Measurements from ENCODE around the gene SRCIN1. TPM values are rescaled to one million over a fixed set of nuclear protein-coding genes. Genes with fewer than 3 reads are reported as not detected.
"Not testable (repeated sequence)": the region's sequence is repeated elsewhere in the genome, so short reads cannot be mapped to it uniquely, and the experiment has no call there.

Gene SRCIN1
- polyA plus RNA-seq, 4 donors = 3.0 to 6.2 (median 4.9) TPM

DNA sequence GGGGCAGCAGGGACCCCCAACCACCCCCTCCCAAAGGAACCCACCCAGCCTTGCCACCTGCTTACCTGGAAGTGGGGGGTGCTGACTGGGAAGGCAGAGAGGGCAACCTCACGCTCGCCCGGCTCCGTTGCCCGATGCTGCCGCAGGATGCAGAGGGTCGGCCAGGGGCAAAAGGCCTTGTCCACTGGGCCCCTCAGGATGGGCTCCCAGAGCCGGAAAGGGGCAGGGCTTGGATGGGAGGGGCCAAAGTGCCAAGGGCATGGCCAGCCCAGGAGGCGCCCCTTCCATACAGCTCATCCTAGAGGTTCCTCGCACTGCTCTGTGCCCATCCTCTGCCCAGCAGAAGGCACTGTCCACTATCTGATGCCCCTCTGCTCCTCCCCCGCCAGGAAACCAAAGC, 59.4 kb downstream of the SRCIN1 start:
- no peak for DNase-seq (ENCODE audit: low read depth in 4 of 4, low spot score in 3 of 4)

DNA sequence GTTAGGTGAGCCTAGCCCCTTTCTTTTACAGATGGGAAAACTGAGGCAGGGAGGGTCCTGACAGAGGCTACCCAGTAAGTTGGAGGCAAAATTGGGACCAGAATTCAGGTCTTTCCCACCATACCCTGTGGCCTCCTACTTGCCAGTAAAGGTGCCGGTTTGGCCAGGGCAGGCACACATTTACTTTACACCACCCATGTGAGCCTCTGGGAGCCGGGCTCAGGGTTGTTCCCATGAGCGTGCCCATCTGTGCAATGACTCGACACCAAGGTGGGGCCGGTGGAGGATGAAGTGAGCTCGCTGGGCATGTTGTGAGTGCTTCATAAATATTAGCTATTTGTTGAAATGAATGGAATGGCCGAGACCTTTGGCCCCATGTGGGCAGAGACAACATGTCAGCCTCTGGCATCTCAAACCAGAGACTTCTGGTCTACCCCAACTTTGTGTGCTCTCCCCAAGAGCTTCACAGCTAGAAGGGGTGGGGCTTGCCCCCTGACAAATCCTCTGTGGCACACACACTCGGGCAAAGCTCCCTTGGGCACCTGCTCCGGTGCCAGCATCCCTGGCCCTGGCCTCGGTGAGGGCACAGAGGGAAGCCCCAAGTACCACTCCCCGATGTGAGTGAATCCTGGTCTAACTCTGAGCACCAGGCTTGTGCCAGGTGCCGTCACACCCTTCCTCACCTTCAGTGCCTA, 60.1 kb downstream of the SRCIN1 start:
- no peak for DNase-seq (ENCODE audit: low read depth in 4 of 4, low spot score in 3 of 4)

- DNase-seq (ENCODE audit: low read depth in 4 of 4, low spot score in 3 of 4) = no peak
These were observed 60.9 kb downstream of the SRCIN1 start for GRCh38 chr17:38544839-38545209.

DNA sequence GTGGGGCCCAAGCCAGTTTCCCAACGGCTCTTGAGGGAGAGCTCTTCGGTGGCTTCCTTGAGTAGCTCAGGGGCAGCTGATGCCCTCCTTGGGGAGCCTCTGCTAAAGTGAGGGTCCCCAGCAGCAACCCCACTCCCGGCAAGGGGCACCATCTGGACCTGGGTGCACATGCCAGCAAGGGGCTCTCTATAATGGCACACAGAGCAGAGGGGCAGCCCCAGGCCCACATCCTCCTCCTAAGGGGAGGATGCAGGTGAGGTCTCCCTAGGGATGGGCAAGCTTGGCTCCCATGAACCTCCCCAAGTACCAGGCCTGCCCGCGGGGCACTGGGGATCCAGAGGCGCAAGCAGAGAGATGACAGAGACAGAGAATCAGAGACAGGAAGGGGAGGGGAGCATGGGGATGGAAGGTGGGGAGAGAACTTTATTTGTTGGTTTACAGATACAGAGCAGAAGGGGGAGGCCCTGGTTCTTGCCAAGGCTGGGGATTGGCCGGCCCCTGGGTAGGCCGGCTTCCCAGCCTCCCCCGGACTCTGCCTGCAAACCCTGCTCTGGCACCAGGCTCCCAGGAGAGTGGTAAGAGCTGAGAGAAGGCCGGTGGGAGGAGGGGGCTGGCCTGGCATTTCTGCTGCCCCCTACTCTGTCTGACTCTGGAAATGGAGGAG, 61.4 kb downstream of the SRCIN1 start:
- no peak for DNase-seq (ENCODE audit: low read depth in 4 of 4, low spot score in 3 of 4)

DNA sequence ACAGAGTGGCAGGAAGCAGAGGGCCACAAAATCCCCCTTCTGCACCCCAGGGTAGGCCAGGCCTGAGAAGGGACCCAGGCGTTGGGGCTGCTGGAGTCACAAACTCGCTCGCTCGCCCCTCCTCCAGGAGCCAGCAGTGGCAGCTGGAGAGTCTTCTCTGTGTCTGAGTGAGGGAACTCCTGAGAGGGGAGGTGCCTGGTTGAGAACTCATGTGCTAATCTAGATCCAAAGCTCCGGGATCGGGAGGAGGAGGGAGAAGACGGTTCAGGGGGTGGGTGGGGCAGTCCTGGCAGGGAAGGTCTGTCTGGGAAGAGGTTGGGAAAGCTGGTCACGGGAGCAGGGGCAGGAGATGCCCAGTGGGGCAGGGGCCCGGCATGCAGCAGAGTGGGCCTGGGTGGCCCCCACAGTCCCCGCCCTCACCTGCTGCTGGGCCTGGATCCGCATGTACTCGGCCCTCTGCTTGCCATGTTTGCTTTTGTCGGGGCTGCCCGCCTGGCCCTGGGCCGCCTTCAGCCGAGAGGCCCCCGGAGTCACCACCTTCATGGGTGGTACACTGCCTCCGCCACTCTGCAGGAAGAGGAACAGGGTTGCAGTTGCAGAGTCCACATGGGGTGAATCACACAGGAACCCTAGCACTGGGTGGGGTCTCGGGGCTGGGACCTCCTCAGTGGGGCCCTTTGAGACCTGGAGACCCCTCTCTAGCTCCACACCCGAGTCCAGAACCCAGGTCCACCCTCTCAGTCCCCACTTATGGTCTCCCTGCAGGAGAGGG, 62.2 kb downstream of the SRCIN1 start:
- DNase-seq (ENCODE audit: low read depth in 4 of 4, low spot score in 3 of 4) = no peak

DNA sequence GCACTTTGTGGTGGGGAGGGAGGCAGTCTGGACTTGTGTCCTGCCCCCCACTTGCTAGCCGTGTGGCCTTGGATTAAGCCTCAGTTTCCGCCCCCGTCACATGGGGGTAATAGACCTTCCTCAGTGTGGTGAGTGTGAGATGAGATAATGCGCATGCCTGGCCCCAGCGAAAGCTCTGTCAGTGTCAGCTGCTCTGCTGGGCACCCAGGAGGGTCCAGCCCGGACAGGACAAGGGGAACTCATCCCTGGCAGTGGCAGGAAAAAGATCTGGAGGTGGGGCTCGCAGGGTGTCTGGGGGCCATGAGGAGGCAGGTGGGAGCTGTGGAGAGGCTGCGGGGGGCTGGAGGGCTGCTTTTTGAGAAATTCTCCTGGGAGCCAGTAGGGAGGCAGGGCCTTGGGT, 63.5 kb downstream of the SRCIN1 start:
- no peak for DNase-seq (ENCODE audit: low read depth in 4 of 4, low spot score in 3 of 4)

DNA sequence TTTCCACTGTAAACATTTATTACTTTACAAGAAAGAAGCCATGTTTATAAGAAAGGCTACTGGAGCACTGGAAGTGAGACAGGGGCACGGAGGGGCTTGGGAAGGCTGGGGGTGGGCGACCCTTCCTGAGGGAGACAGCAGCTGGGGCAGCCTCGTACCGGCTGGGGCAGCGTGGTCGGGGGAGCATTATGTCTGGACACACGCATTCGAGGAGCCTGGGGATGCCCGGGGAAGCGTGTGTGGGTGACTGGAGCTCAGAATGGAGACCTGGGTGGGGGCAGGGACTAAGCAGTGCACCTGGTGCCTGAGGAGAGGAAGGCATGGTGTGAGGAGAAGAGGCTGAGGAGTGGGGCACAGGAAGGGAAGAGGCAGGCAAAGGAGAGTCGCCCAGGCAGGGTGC, 64.5 kb downstream of the SRCIN1 start:
- DNase-seq (ENCODE audit: low read depth in 4 of 4, low spot score in 3 of 4) = no peak

DNA sequence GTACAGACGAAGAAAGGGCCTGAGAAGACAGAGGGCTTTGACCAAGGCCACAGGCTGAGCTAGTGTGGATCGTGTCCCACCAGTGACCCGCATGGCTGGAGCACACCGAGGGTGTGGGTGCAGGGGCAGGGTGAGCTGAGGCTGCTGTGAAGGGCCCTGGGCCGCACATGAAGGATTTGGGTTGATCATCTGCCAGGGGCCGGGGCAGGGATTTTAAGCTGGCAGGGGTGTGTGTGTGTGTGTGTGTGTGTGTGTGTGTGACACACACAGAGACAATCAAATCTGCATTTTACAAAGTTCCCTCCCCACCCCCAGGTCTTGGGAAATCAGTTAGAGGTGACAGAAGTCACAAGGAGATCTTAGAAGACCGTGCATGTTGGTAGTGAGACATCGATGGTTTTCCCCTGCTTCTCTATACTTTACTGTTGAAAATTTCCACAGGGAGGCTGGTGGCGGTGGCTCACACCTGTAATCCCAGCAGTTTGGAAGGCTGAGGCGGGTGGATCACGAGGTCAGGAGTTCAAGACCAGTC, 65.2 kb downstream of the SRCIN1 start:
- DNase-seq (ENCODE audit: low read depth in 4 of 4, low spot score in 3 of 4) = no peak

GRCh38 chr17:38539386-38539785, 66.4 kb downstream of the SRCIN1 start:
- no peak for DNase-seq (ENCODE audit: low read depth in 4 of 4, low spot score in 3 of 4)

DNA sequence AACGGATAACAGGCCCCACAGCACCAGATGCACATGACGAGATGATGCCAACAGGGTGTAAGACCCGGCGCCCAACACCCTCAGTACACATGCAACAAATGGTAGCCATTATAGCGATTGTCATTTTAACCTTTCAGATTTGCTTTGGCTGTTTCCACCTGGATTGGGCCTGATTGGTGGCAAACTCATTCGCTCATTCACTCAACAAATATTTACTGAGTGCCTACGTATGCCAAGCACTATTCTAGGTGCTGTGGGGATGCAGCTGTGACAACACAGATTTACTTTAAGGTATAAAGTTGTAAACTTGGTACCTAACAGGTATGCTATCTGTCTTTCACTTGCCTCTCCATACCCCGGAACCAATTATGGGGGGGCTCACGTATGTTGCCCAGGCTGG, 66.8 kb downstream of the SRCIN1 start:
- DNase-seq (ENCODE audit: low read depth in 4 of 4, low spot score in 3 of 4) = no peak

- no peak for DNase-seq (ENCODE audit: low read depth in 4 of 4, low spot score in 3 of 4)
These were observed 69.1 kb downstream of the SRCIN1 start for GRCh38 chr17:38536661-38537060.

- no peak for DNase-seq (ENCODE audit: low read depth in 4 of 4, low spot score in 3 of 4)
These were observed 69.9 kb downstream of the SRCIN1 start for GRCh38 chr17:38535886-38536285.

DNA sequence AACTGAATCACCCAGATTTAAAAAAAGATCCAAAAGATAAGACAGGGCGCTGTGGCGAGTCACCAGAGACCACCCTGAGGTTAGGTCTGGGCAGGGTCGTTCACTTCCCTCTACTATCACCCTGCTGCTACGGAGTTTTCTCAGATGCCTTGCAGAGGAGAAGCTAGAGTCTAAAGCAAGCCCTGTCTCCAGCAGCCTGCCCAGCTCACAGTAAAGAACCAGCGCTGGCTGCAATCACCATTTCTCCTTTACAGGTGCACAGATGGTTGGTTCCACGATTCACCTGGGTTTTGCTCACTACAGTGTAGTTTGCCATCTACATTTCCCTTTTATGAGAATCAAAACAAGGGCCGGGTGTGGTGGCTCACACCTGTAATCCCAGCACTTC, 71.3 kb downstream of the SRCIN1 start:
- no peak for DNase-seq (ENCODE audit: low read depth in 4 of 4, low spot score in 3 of 4)

GRCh38 chr17:38533866-38534497, 71.8 kb downstream of the SRCIN1 start:
- DNase-seq (ENCODE audit: low read depth in 4 of 4, low spot score in 3 of 4) = no peak

- no peak for DNase-seq (ENCODE audit: low read depth in 4 of 4, low spot score in 3 of 4)
These were observed 72.5 kb downstream of the SRCIN1 start for GRCh38 chr17:38533241-38533640.

GRCh38 chr17:38532451-38532850, 73.3 kb downstream of the SRCIN1 start:
- no peak for DNase-seq (ENCODE audit: low read depth in 4 of 4, low spot score in 3 of 4)

GRCh38 chr17:38531761-38532160, 74.0 kb downstream of the SRCIN1 start:
- not testable (repeated sequence) for DNase-seq (ENCODE audit: low read depth in 4 of 4, low spot score in 3 of 4)

DNA sequence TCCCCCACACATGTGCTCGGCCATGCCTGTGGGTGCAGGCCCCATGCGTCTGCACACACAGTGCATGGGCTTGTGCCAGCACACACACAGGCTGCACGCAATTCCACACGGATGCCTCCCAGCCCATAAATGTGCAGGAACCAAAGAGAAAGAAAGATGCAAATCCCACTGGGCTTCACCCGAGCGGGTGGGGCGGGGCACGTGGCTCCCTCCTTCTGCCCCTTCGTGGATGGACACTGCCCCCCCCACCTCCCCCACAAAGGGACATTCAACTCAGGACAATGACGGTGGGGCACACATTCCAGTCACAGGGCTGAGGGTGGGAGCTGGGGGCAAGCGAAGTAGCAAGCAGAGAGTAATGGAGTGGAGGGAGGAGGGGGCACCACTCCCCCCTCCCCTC, 74.9 kb downstream of the SRCIN1 start:
- not testable (repeated sequence) for DNase-seq (ENCODE audit: low read depth in 4 of 4, low spot score in 3 of 4)

DNA sequence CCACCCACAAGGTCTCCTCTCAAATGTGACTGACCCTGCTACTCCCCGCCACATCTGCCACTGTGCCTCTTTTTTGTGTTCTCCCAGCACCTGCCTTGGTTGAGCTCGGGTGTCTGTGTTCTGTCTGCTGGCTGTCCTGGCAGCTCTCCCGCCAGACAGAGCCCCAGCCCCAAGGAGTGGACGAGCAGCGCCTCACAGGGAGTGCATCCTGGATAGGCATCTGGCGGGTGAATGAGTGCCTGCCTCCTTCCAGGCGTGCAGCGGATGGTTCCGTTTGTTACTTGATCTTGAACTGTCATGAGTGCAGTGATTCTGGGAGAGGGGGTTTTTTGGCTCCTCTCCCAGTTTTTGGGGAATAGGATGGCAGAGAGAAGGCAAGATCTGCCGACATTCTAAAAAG, 77.6 kb downstream of the SRCIN1 start:
- DNase-seq (ENCODE audit: low read depth in 4 of 4, low spot score in 3 of 4) = not testable (repeated sequence)

- DNase-seq (ENCODE audit: low read depth in 4 of 4, low spot score in 3 of 4) = not testable (repeated sequence)
These were observed 79.2 kb downstream of the SRCIN1 start for GRCh38 chr17:38526526-38526925.

- DNase-seq (ENCODE audit: low read depth in 4 of 4, low spot score in 3 of 4) = no peak
These were observed 93.2 kb downstream of the SRCIN1 start for GRCh38 chr17:38512473-38513058.

Data from left renal pelvis (tissue), 4 donors.